H9 (cell line): Measurements from ENCODE around the gene SDR9C7. TPM values are rescaled to one million over a fixed set of nuclear protein-coding genes. Genes with fewer than 3 reads are reported as not detected.

Experiments used
- DNase-seq: peaks from one replicate; pipeline ENCODE4 v3.0.0-alpha.2; 2017
- H2AFZ ChIP-seq: one replicate; pipeline ENCODE4 v1.6.1; 2013; ENCODE audit warnings: mild to moderate bottlenecking, low read length, control low read depth, moderate library complexity
- H2AK5ac ChIP-seq: 2 replicates; pipeline ENCODE4 v1.6.1; 2013; ENCODE audit warnings: low read length, control low read depth, mixed read lengths; ENCODE audit not compliant: insufficient read length
- H2BK120ac ChIP-seq: one replicate; pipeline ENCODE4 v1.6.1; 2013; ENCODE audit warnings: low read depth, mild to moderate bottlenecking, low read length, control low read depth, inconsistent platforms; ENCODE audit not compliant: poor library complexity, severe bottlenecking
- H2BK12ac ChIP-seq: 2 replicates; pipeline ENCODE4 v1.6.1; 2013; ENCODE audit warnings: low read length, control low read depth, mixed read lengths, low read depth; ENCODE audit not compliant: insufficient read length
- H2BK15ac ChIP-seq: 2 replicates; pipeline ENCODE4 v1.6.1; 2013; ENCODE audit warnings: low read depth, low read length, control low read depth
- H2BK20ac ChIP-seq: one replicate; pipeline ENCODE4 v1.6.1; 2013; ENCODE audit warnings: low read depth, mild to moderate bottlenecking, low read length, control low read depth, inconsistent platforms; ENCODE audit not compliant: poor library complexity, severe bottlenecking
- H2BK5ac ChIP-seq: 2 replicates; pipeline ENCODE4 v1.6.1; 2013; ENCODE audit warnings: low read length, control low read depth, mixed read lengths; ENCODE audit not compliant: insufficient read length
- H3K14ac ChIP-seq: 2 replicates; pipeline ENCODE4 v1.6.1; 2013; ENCODE audit warnings: low read length, control low read depth; ENCODE audit not compliant: insufficient read depth
- H3K18ac ChIP-seq: 2 replicates; pipeline ENCODE4 v1.6.1; 2013; ENCODE audit warnings: low read depth, mild to moderate bottlenecking, mixed read lengths, low read length, control low read depth; ENCODE audit not compliant: insufficient read length
- H3K23ac ChIP-seq: 2 replicates; pipeline ENCODE4 v1.6.1; 2013; ENCODE audit warnings: low read length, control low read depth, mixed read lengths, low read depth; ENCODE audit not compliant: insufficient read length
- H3K23me2 ChIP-seq: 2 replicates; pipeline ENCODE4 v1.6.1; 2013; ENCODE audit warnings: low read depth, mild to moderate bottlenecking, mixed read lengths, low read length, control low read depth; ENCODE audit not compliant: insufficient read length, poor library complexity, severe bottlenecking
- H3K27ac ChIP-seq: 2 replicates; pipeline ENCODE4 v1.5.1; 2013; ENCODE audit warnings: low read length, control low read depth, mixed read lengths, low read depth; ENCODE audit not compliant: insufficient read length
- H3K27me3 ChIP-seq: 2 replicates; pipeline ENCODE4 v1.6.1; 2013; ENCODE audit warnings: low read length, control low read depth, inconsistent platforms; ENCODE audit not compliant: insufficient read depth
- H3K4ac ChIP-seq: 2 replicates; pipeline ENCODE4 v1.6.1; 2013; ENCODE audit warnings: low read depth, mild to moderate bottlenecking, control low read depth, inconsistent platforms, low read length, moderate library complexity
- H3K4me1 ChIP-seq: 2 replicates; pipeline ENCODE4 v1.6.1; 2013; ENCODE audit warnings: low read length, control low read depth, inconsistent platforms; ENCODE audit not compliant: insufficient read depth
- H3K4me2 ChIP-seq: 2 replicates; pipeline ENCODE4 v1.6.1; 2013; ENCODE audit warnings: low read length, control low read depth, mixed read lengths; ENCODE audit not compliant: insufficient read length, insufficient read depth
- H3K56ac ChIP-seq: 2 replicates; pipeline ENCODE4 v1.6.1; 2013; ENCODE audit warnings: low read depth, mild to moderate bottlenecking, mixed read lengths, low read length, control low read depth; ENCODE audit not compliant: insufficient read length
- H3K79me1 ChIP-seq: 2 replicates; pipeline ENCODE4 v1.6.1; 2013; ENCODE audit warnings: low read depth, mild to moderate bottlenecking, moderate library complexity, low read length, control low read depth, inconsistent platforms; ENCODE audit not compliant: insufficient read depth, poor library complexity, severe bottlenecking
- H3K79me2 ChIP-seq: 2 replicates; pipeline ENCODE4 v1.6.1; 2013; ENCODE audit warnings: low read length, control low read depth, inconsistent platforms; ENCODE audit not compliant: insufficient read depth
- H3K9ac ChIP-seq: 2 replicates; pipeline ENCODE4 v1.6.1; 2013; ENCODE audit warnings: low read length, control low read depth, mixed read lengths; ENCODE audit not compliant: insufficient read length; ENCODE audit errors: extremely low read depth
- H3K9me3 ChIP-seq: one replicate; pipeline ENCODE4 v1.6.1; 2013; ENCODE audit warnings: low read depth, low read length, inconsistent platforms; ENCODE audit not compliant: control insufficient read depth
- H3T11ph ChIP-seq: one replicate; pipeline ENCODE4 v1.6.1; 2013; ENCODE audit warnings: mild to moderate bottlenecking, low read length, control low read depth, inconsistent platforms
- H4K20me1 ChIP-seq: one replicate; pipeline ENCODE4 v1.6.1; 2013; ENCODE audit not compliant: control insufficient read depth, insufficient read length, insufficient read depth
- H4K5ac ChIP-seq: 2 replicates; pipeline ENCODE4 v1.6.1; 2013; ENCODE audit warnings: low read depth, mild to moderate bottlenecking, mixed read lengths, low read length, control low read depth; ENCODE audit not compliant: insufficient read length
- H4K8ac ChIP-seq: replicated peaks from 2 replicates; pipeline ENCODE4 v1.6.1; 2013; ENCODE audit warnings: low read length, control low read depth, mixed read lengths, low read depth; ENCODE audit not compliant: insufficient read length
- H4K91ac ChIP-seq: 2 replicates; pipeline ENCODE4 v1.6.1; 2013; ENCODE audit warnings: low read depth, mild to moderate bottlenecking, moderate library complexity, mixed read lengths, low read length, control low read depth; ENCODE audit not compliant: insufficient read length
- H3K27ac Mint-ChIP-seq, 3 experiments: 2 replicates in 2 of 3; 3 replicates in 1 of 3; pipeline ENCODE4 v1.8.0; 2020 to 2021; ENCODE audit warnings: mixed read lengths in 3 of 3, mild to moderate bottlenecking in 1 of 3, moderate library complexity in 1 of 3
- H3K27me3 Mint-ChIP-seq: 2 replicates; pipeline ENCODE4 v1.8.0; 2021; ENCODE audit warnings: low read depth, mild to moderate bottlenecking, moderate library complexity, mixed read lengths
- H3K36me3 Mint-ChIP-seq, 3 experiments: 2 replicates in 2 of 3; 3 replicates in 1 of 3; pipeline ENCODE4 v1.8.0; 2020 to 2021; ENCODE audit warnings: low read depth in 3 of 3, mixed read lengths in 3 of 3; ENCODE audit not compliant: insufficient read depth in 1 of 3
- H3K4me1 Mint-ChIP-seq, 2 experiments: 2 replicates each; pipeline ENCODE4 v1.8.0; 2020; ENCODE audit warnings: mixed read lengths in 2 of 2
- H3K4me3 Mint-ChIP-seq, 2 experiments: 2 replicates in 1 of 2; 3 replicates in 1 of 2; pipeline ENCODE4 v1.8.0; 2020 to 2021; ENCODE audit warnings: mild to moderate bottlenecking in 2 of 2, mixed read lengths in 2 of 2, moderate library complexity in 1 of 2
- H3K9me3 Mint-ChIP-seq, 2 experiments: 2 replicates in 1 of 2; 3 replicates in 1 of 2; pipeline ENCODE4 v1.8.0; 2020; ENCODE audit warnings: mild to moderate bottlenecking in 2 of 2, mixed read lengths in 2 of 2, moderate library complexity in 1 of 2
- WGBS: extraction: QIAGEN DNeasy Blood & Tissue Kit; methylation state at CpG from one replicate; pipeline ENCODE4 v1.1.7; 2013; ENCODE audit warnings: missing lambda C conversion rate, low lambda C conversion rate, mixed read lengths; ENCODE audit not compliant: insufficient read length; ENCODE audit errors: extremely low coverage; 5-methylcytosine and 5-hydroxymethylcytosine counted together
- total RNA-seq: library from RNA; stranded (reverse); gene quantifications from 2 replicates; pipeline ENCODE4 v1.2.1, GENCODE V29; 2021
- TF ChIP-seq, protein P1 (sequence below): fragments of 200-600 bp; sonication (generic); conservative IDR thresholded peaks from 3 replicates; pipeline ENCODE4 v1.8.0; 2021; ENCODE audit warnings: antibody characterized with exemption, mild to moderate bottlenecking

The SDR9C7 gene
- total RNA-seq, 1 experiment from 2014 or later: not detected

DNA sequence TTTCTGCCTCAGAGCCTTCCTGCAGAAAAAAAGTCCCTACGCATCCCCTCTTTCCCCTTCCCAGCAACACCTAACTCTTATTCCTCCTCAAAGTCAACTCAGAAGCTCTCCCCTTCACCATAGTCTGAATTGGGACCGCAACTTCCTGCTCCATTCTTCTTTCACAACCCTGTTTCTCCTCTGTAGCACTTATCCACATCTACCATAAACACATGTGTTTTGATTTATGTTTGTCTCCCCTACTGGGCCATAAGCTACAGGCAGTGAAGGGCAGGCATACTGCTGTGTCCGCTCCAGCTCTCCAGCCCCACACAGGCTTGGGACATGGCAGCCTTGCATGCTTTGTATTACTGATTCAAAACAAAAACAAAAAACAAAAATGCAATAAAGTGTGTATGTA, 5.9 kb downstream of the SDR9C7 start:
- no peak overlapping the region for H2BK5ac ChIP-seq
- H4K20me1 ChIP-seq: no peaks in the 10 kb centered on the region
- H3K36me3 Mint-ChIP-seq: no peaks in the 10 kb centered on the region; a peak in 1 of 7 replicates
- no peak overlapping the region for H3K23ac ChIP-seq
- H3K27ac Mint-ChIP-seq: no peak overlapping the region; a peak in 1 of 7 replicates
- no peak overlapping the region for H3K14ac ChIP-seq
- H3K79me1 ChIP-seq: no peaks in the 10 kb centered on the region
- WGBS: no CpG with 5 or more reads among the region's 3 CpGs
- no peak overlapping the region for H3K56ac ChIP-seq
- H3K4me1 ChIP-seq: peaks cover 6% of the 10 kb centered on the region; the same call in 1 of the 2 replicates
- H2BK120ac ChIP-seq: no peak overlapping the region
- no peak overlapping the region for H3K4ac ChIP-seq
- no peak overlapping the region for H2BK20ac ChIP-seq
- H4K8ac ChIP-seq: no peak overlapping the region
- H3K9ac ChIP-seq: no peak overlapping the region
- H3K27me3 ChIP-seq: no peaks in the 10 kb centered on the region
- H3K4me2 ChIP-seq: no peak overlapping the region
- no peak overlapping the region for H3K18ac ChIP-seq
- no peak for DNase-seq
- no peak overlapping the region for H2BK15ac ChIP-seq
- no peak overlapping the region for H3K27ac ChIP-seq
- no peak overlapping the region for H2AK5ac ChIP-seq
- no peak overlapping the region for H2AFZ ChIP-seq
- TF ChIP-seq, protein P1, sequence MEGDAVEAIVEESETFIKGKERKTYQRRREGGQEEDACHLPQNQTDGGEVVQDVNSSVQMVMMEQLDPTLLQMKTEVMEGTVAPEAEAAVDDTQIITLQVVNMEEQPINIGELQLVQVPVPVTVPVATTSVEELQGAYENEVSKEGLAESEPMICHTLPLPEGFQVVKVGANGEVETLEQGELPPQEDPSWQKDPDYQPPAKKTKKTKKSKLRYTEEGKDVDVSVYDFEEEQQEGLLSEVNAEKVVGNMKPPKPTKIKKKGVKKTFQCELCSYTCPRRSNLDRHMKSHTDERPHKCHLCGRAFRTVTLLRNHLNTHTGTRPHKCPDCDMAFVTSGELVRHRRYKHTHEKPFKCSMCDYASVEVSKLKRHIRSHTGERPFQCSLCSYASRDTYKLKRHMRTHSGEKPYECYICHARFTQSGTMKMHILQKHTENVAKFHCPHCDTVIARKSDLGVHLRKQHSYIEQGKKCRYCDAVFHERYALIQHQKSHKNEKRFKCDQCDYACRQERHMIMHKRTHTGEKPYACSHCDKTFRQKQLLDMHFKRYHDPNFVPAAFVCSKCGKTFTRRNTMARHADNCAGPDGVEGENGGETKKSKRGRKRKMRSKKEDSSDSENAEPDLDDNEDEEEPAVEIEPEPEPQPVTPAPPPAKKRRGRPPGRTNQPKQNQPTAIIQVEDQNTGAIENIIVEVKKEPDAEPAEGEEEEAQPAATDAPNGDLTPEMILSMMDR: no peak
- no peak overlapping the region for H2BK12ac ChIP-seq
- H3K4me3 Mint-ChIP-seq: no peak overlapping the region; a peak in 1 of 5 replicates
- peaks cover 12% of the 10 kb centered on the region for H3K27me3 Mint-ChIP-seq
- no peak overlapping the region for H4K5ac ChIP-seq
- H3K4me1 Mint-ChIP-seq: peaks cover 36 to 38% of the 10 kb centered on the region in 2 experiments
- peaks cover 0 to 2% of the 10 kb centered on the region in 2 experiments; a peak in 3 of 5 replicates for H3K9me3 Mint-ChIP-seq
- H4K91ac ChIP-seq: no peak overlapping the region
- no peaks in the 10 kb centered on the region for H3K79me2 ChIP-seq
- no peak overlapping the region for H3T11ph ChIP-seq
- H3K9me3 ChIP-seq: no peaks in the 10 kb centered on the region
- H3K23me2 ChIP-seq: no peaks in the 10 kb centered on the region
